ENCODE measurements around the gene PWWP2B. TPM values are rescaled to one million over a fixed set of nuclear protein-coding genes. Genes with fewer than 3 reads are reported as not detected.

The PWWP2B gene
- total and polyA plus RNA-seq, 2 of the 13 experiments (the other 11 are each of a cell fraction or from before 2014, with no cell fraction given): 2.3 to 4.7 TPM

DNA sequence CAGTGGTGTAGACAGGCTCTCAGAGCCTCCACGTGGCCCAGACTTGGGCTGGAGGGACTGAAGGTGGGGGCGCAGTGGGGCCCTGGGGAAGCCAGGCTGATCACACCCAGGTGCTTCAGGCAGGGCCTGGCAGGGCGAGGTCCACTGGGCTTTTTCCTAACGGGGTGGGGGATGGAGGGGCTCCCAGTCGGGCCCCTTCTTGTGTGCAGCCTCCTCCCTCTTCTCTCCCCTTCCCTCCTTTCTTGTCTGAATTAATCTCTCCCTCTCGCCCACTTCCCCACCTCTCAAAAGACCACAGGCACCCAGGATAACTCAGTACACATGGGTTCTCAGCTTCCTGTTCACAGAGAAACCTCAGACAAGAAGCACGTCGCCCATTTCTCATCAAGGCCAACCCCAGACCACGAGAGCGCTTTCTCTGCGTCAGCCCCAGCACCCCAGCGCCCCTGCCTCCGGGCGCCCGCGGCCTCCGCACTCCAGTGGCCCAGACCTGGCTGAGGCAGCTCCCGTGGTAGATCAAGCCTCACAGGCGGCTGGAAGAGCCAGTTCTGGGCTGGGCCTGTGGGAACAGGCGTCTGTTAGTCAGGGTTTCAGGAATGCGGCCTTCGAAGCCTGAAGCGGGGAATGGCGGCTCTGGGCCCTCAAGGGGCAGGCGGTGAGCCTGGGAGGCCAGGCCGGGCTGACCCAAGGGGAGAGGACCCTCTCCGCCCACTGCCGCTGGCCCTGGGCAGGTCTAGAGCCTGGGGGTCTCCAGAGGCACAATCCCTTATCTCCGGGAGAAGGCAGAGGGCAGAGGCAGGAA lies 50.6 kb downstream of the PWWP2B start (continued):
- TF ChIP-seq, protein P1, sequence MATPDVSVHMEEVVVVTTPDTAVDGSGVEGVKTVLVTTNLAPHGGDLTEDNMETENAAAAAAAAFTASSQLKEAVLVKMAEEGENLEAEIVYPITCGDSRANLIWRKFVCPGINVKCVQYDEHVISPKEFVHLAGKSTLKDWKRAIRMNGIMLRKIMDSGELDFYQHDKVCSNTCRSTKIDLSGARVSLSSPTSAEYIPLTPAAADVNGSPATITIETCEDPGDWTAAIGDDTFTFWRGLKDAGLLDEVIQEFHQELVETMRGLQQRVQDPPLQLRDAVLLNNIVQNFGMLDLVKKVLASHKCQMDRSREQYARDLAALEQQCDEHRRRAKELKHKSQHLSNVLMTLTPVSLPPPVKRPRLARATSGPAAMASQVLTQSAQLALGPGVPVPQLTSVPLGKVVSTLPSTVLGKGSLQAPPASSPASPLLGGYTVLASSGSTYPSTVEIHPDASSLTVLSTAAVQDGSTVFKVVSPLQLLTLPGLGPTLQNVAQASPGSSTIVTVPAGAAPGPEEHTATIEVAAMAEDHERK (CRISPR knock-in tag; IDR thresholded peaks at IDR 0.05; ENCODE audit: low read depth): no peak
- TF ChIP-seq ZBTB38 (CRISPR knock-in tag; IDR thresholded peaks at IDR 0.05): peak; percentile 87
- TF ChIP-seq ZSCAN12 (CRISPR knock-in tag; IDR thresholded peaks at IDR 0.05): 0 out of 2 replicates have a peak, but pooled peaks have one; percentile 54
- TF ChIP-seq, protein P2, sequence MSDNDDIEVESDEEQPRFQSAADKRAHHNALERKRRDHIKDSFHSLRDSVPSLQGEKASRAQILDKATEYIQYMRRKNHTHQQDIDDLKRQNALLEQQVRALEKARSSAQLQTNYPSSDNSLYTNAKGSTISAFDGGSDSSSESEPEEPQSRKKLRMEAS (IDR thresholded peaks at IDR 0.05): peak; percentile 24; the same call in 1 of the 2 replicates
- TF ChIP-seq NFKB2 (CRISPR knock-in tag; IDR thresholded peaks at IDR 0.05; ENCODE audit: borderline replicate concordance): peak; percentile 60; the same call in 1 of the 2 replicates
- TF ChIP-seq DMAP1 (CRISPR knock-in tag; IDR thresholded peaks at IDR 0.05): 0 out of 2 replicates have a peak, but pooled peaks have one; percentile 26
- no peak for TF ChIP-seq ZNF678 (CRISPR knock-in tag; IDR thresholded peaks at IDR 0.05)
- TF ChIP-seq, protein P3, sequence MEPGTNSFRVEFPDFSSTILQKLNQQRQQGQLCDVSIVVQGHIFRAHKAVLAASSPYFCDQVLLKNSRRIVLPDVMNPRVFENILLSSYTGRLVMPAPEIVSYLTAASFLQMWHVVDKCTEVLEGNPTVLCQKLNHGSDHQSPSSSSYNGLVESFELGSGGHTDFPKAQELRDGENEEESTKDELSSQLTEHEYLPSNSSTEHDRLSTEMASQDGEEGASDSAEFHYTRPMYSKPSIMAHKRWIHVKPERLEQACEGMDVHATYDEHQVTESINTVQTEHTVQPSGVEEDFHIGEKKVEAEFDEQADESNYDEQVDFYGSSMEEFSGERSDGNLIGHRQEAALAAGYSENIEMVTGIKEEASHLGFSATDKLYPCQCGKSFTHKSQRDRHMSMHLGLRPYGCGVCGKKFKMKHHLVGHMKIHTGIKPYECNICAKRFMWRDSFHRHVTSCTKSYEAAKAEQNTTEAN (CRISPR knock-in tag; conservative IDR thresholded peaks at IDR 0.05): 0 out of 2 replicates have a peak, but pooled peaks have one; percentile 32
- peak; percentile 26 for TF ChIP-seq AGO2 (optimal IDR thresholded peaks at IDR 0.05; ENCODE audit: low read depth, low read length)
- TF ChIP-seq MYC (CRISPR knock-in tag; IDR thresholded peaks at IDR 0.05; ENCODE audit: borderline replicate concordance): peak; percentile 25; the same call in 1 of the 2 replicates
- TF ChIP-seq NR2F6 (IDR thresholded peaks at IDR 0.05): no peak
- TF ChIP-seq NR2F6 (CRISPR knock-in tag; IDR thresholded peaks at IDR 0.05): no peak
- TF ChIP-seq ZNF572 (CRISPR knock-in tag; IDR thresholded peaks at IDR 0.05): peak; percentile 83; the same call in 1 of the 2 replicates
- no peak for TF ChIP-seq RFX3 (CRISPR knock-in tag; IDR thresholded peaks at IDR 0.05)
- TF ChIP-seq PAX8 (CRISPR knock-in tag; IDR thresholded peaks at IDR 0.05; ENCODE audit: borderline replicate concordance): no peak
- TF ChIP-seq CHD2 (IDR thresholded peaks at IDR 0.05; ENCODE audit: low read depth, low read length): no peak
